HEK293 (cell line): ENCODE data around the gene SLC7A6.

Experiments used
- CTCF ChIA-PET: fragments of 350-600 bp; formaldehyde crosslinking; extraction: SDS; loops from one replicate; lab custom pipeline; 2021; ENCODE audit warnings: antibody characterized with exemption; lab: Yijun Ruan, JAX
- POLR2A ChIA-PET: fragments of 300-600 bp; formaldehyde crosslinking; extraction: SDS; loops from one replicate; lab custom pipeline; 2020; ENCODE audit warnings: antibody characterized with exemption, inconsistent platforms; lab: Yijun Ruan, JAX
- H3K27ac ChIP-seq: fragments of 200-500 bp; sonication (Bioruptor generic); 2 replicates; pipeline ENCODE4 v1.5.1; 2014; ENCODE audit warnings: low read depth, low read length, control low read depth, inconsistent platforms; ENCODE audit errors: extremely low read depth
- H3K36me3 ChIP-seq, 2 experiments: fragments of 200-500 bp in 1 of 2; sonication (Bioruptor generic) in 1 of 2; 1 replicate in 1 of 2; 2 replicates in 1 of 2; pipeline ENCODE4 v1.5.1; 2014 to 2017; ENCODE audit warnings: inconsistent platforms in 2 of 2, low read length in 2 of 2; ENCODE audit not compliant: control insufficient read depth in 2 of 2, insufficient read depth in 1 of 2
- H3K4me1 ChIP-seq: fragments of 200-500 bp; sonication (Bioruptor generic); 2 replicates; pipeline ENCODE4 v1.5.1; 2014; ENCODE audit warnings: mild to moderate bottlenecking, low read length, inconsistent platforms; ENCODE audit not compliant: control insufficient read depth, insufficient read depth
- H3K4me3 ChIP-seq: 2 replicates; pipeline ENCODE4 v1.5.1; 2011; ENCODE audit warnings: low read depth, mild to moderate bottlenecking, control low read depth, low read length, moderate library complexity
- H3K9me3 ChIP-seq: fragments of 200-500 bp; sonication (Bioruptor generic); 2 replicates; pipeline ENCODE4 v1.5.1; 2014; ENCODE audit warnings: low read depth, low read length, inconsistent platforms; ENCODE audit not compliant: control insufficient read depth, insufficient read depth
- BCL11B ChIP-seq: fragments of 450-650 bp; formaldehyde crosslinking; IDR thresholded peaks from 2 replicates; pipeline ENCODE4 v1.5.1; 2016; ENCODE audit warnings: low read depth, missing biosample characterization, missing genetic modification characterization
- GLIS1 ChIP-seq: fragments of 450-650 bp; formaldehyde crosslinking; IDR thresholded peaks from 2 replicates; pipeline ENCODE4 v1.5.1; 2016; ENCODE audit warnings: missing biosample characterization, missing genetic modification characterization
- HOXD13 ChIP-seq: sonication (generic); formaldehyde crosslinking; IDR thresholded peaks from 2 replicates; pipeline ENCODE4 v1.8.0; 2022; ENCODE audit warnings: missing genetic modification reagents, borderline replicate concordance
- PRDM1 ChIP-seq: fragments of 450-650 bp; formaldehyde crosslinking; IDR thresholded peaks from 2 replicates; pipeline ENCODE4; 2016; ENCODE audit warnings: missing biosample characterization, missing genetic modification characterization
- PRDM2 ChIP-seq: fragments of 450-650 bp; formaldehyde crosslinking; IDR thresholded peaks from 2 replicates; pipeline ENCODE4 v1.5.1; 2016; ENCODE audit warnings: missing biosample characterization, missing genetic modification characterization, borderline replicate concordance
- SP3 ChIP-seq: fragments of 450-650 bp; formaldehyde crosslinking; IDR thresholded peaks from 2 replicates; pipeline ENCODE4 v1.5.1; 2016; ENCODE audit warnings: missing biosample characterization, missing genetic modification characterization
- ZBTB17 ChIP-seq: fragments of 450-650 bp; formaldehyde crosslinking; IDR thresholded peaks from 2 replicates; pipeline ENCODE4 v1.5.1; 2016; ENCODE audit warnings: missing biosample characterization, missing genetic modification characterization
- ZBTB48 ChIP-seq: fragments of 450-650 bp; formaldehyde crosslinking; IDR thresholded peaks from 2 replicates; pipeline ENCODE4 v1.5.1; 2016; ENCODE audit warnings: missing biosample characterization, missing genetic modification characterization
- ZFP69B ChIP-seq: fragments of 450-650 bp; formaldehyde crosslinking; IDR thresholded peaks from 2 replicates; pipeline ENCODE4 v1.5.1; 2016; ENCODE audit warnings: missing biosample characterization, missing genetic modification characterization
- ZNF423 ChIP-seq: fragments of 450-650 bp; formaldehyde crosslinking; IDR thresholded peaks from 2 replicates; pipeline ENCODE4 v1.5.1; 2016; ENCODE audit warnings: missing biosample characterization, missing genetic modification characterization
- ZNF449 ChIP-seq: fragments of 450-650 bp; formaldehyde crosslinking; IDR thresholded peaks from 2 replicates; pipeline ENCODE4 v1.5.1; 2017; ENCODE audit warnings: missing biosample characterization, mild to moderate bottlenecking, missing genetic modification characterization, moderate library complexity
- ZNF830 ChIP-seq: fragments of 450-650 bp; IDR thresholded peaks from 2 replicates; pipeline ENCODE4 v1.5.0; 2018; ENCODE audit warnings: missing biosample characterization, missing genetic modification characterization, low read depth, mild to moderate bottlenecking, moderate library complexity

Gene SLC7A6

GRCh38 chr16:68306633-68307032, 42.3 kb downstream of the SLC7A6 start:
- ChIA-PET POLR2A (no interaction called here), CTCF (interaction anchor here (0.7 kb wide), 2 partner anchors 44 to 190 kb away, joined by 3 read pairs; no protein-coding TSS in a partner anchor)
- no peak overlapping the region for H3K4me3 ChIP-seq
- H3K27ac ChIP-seq = no peak overlapping the region
- H3K4me1 ChIP-seq = no peaks in the 10 kb centered on the region
- H3K36me3 ChIP-seq = peaks cover 36 to 68% of the 10 kb centered on the region in 2 experiments
- no peak for TF ChIP-seq ZFP69B (tag by site-specific recombination)
- no peak for TF ChIP-seq HOXD13 (CRISPR knock-in tag)
- no peak for TF ChIP-seq SP3 (tag by site-specific recombination)
- TF ChIP-seq ZBTB17 = no peak
- TF ChIP-seq ZNF423 (tag by site-specific recombination) = no peak
- TF ChIP-seq ZNF449 = no peak
- H3K9me3 ChIP-seq = no peaks in the 10 kb centered on the region

- Histone ChIP-seq H3K4me3 (peak overlapping the region; percentile 85), H3K27ac (no peak overlapping the region; the same call in 1 of the 2 replicates), H3K4me1 (no peaks in the 10 kb centered on the region), H3K36me3 (peaks cover 23 to 56% of the 10 kb centered on the region in 2 experiments), H3K9me3 (no peaks in the 10 kb centered on the region)
- TF ChIP-seq PRDM1 (tag by site-specific recombination) (peak; percentile 90), ZNF830 (no peak)
- POLR2A ChIA-PET = interaction anchor here (2.4 kb wide), 1 partner anchor 13 kb away, joined by 16 read pairs; no protein-coding TSS in a partner anchor
- CTCF ChIA-PET = no interaction called here
Observed at GRCh38 chr16:68309799-68310198, 45.5 kb downstream of the SLC7A6 start.

- Histone ChIP-seq H3K9me3 (no peaks in the 10 kb centered on the region), H3K27ac (peak overlapping the region; percentile 51), H3K4me3 (peak overlapping the region; percentile 85), H3K36me3 (peaks cover 22 to 54% of the 10 kb centered on the region in 2 experiments), H3K4me1 (no peaks in the 10 kb centered on the region)
- TF ChIP-seq BCL11B (no peak), ZBTB48 (tag by site-specific recombination) (peak; percentile 81), PRDM2 (tag by site-specific recombination) (0 out of 2 replicates have a peak, but pooled peaks have one; percentile 35), GLIS1 (tag by site-specific recombination) (0 out of 2 replicates have a peak, but pooled peaks have one; percentile 12)
- CTCF ChIA-PET = interaction anchor here (0.7 to 2.3 kb wide), 5 partner anchors 18 to 95 kb away, joined by 3 to 28 read pairs (median 4); no protein-coding TSS in a partner anchor
- POLR2A ChIA-PET = interaction anchor here (0.5 to 2.6 kb wide), 24 partner anchors 9 to 717 kb away, joined by 3 to 40 read pairs (median 6); partner anchors contain the start of genes ESRP2, NFATC3, PLA2G15 and SLC7A6
Observed at GRCh38 chr16:68310437-68310773, 46.1 kb downstream of the SLC7A6 start.
